NB4 (cell line): ENCODE results near the gene DDX49.

Experiments used
- DNase-seq: peaks from one replicate; pipeline ENCODE4 v3.0.0; 2010; ENCODE audit warnings: low read depth
- H3K4me3 ChIP-seq: one replicate; pipeline ENCODE4 v1.5.1; 2011; ENCODE audit warnings: mild to moderate bottlenecking, low read depth, low read length, moderate library complexity
- MYC ChIP-seq: IDR thresholded peaks from 2 replicates; pipeline ENCODE4 v1.6.1; 2011; ENCODE audit warnings: low read depth, low read length
- POLR2A ChIP-seq: IDR thresholded peaks from 2 replicates; pipeline ENCODE4 v1.6.1; 2011; ENCODE audit warnings: mild to moderate bottlenecking; ENCODE audit not compliant: insufficient read length; ENCODE audit errors: extremely low read depth
- TF ChIP-seq, protein P1 (sequence below): IDR thresholded peaks from 2 replicates; pipeline ENCODE4 v1.6.1; 2011; ENCODE audit warnings: low read depth, low read length
- TF ChIP-seq, protein P2 (sequence below): IDR thresholded peaks from one replicate; pipeline ENCODE4 v1.5.1; 2012; ENCODE audit warnings: low read depth, low read length

The DDX49 gene

DNA sequence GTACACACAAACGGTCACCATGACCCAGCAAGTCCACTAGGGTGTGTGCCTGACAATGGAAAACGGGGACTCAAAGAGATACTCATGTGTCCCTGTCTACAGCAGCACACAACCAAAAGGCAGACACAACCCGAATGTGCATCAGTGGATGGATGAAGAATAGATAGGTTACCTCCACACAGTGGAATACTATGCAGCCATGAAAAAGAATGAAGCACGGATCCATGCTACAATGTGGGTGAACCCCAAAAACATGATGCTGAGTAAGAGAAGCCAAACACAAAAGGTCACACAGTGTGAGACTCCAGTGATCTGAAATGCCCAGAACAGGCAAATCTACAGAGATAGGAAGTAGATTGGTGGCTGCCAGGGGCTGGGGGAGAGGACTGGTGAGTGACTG is 32.5 kb upstream of the DDX49 start:
- TF ChIP-seq, protein P1, sequence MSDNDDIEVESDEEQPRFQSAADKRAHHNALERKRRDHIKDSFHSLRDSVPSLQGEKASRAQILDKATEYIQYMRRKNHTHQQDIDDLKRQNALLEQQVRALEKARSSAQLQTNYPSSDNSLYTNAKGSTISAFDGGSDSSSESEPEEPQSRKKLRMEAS, result no peak
- no peak for TF ChIP-seq POLR2A
- TF ChIP-seq, protein P2, sequence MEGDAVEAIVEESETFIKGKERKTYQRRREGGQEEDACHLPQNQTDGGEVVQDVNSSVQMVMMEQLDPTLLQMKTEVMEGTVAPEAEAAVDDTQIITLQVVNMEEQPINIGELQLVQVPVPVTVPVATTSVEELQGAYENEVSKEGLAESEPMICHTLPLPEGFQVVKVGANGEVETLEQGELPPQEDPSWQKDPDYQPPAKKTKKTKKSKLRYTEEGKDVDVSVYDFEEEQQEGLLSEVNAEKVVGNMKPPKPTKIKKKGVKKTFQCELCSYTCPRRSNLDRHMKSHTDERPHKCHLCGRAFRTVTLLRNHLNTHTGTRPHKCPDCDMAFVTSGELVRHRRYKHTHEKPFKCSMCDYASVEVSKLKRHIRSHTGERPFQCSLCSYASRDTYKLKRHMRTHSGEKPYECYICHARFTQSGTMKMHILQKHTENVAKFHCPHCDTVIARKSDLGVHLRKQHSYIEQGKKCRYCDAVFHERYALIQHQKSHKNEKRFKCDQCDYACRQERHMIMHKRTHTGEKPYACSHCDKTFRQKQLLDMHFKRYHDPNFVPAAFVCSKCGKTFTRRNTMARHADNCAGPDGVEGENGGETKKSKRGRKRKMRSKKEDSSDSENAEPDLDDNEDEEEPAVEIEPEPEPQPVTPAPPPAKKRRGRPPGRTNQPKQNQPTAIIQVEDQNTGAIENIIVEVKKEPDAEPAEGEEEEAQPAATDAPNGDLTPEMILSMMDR, result no peak
- no peak for TF ChIP-seq MYC
- H3K4me3 ChIP-seq, result no peak overlapping the region
- DNase-seq, result no peak

GRCh38 chr19:18889949-18890745 is 29.4 kb upstream of the DDX49 start:
- DNase-seq, result no peak
- no peak overlapping the region for H3K4me3 ChIP-seq
- TF ChIP-seq, protein P1, result no peak
- TF ChIP-seq POLR2A (no peak), MYC (no peak)
- TF ChIP-seq, protein P2, result no peak

GRCh38 chr19:18893587-18894253 is 25.8 kb upstream of the DDX49 start:
- H3K4me3 ChIP-seq, result no peak overlapping the region
- TF ChIP-seq, protein P2, result no peak
- TF ChIP-seq, protein P1, result no peak
- no peak for TF ChIP-seq MYC
- DNase-seq, result no peak

- DNase-seq, result no peak
- peak overlapping the region; percentile 59 for H3K4me3 ChIP-seq
- TF ChIP-seq MYC, result no peak
- TF ChIP-seq, protein P1, result no peak
- TF ChIP-seq, protein P2, result no peak
- no peak for TF ChIP-seq POLR2A
Measured at GRCh38 chr19:18894254-18895037, 25.1 kb upstream of the DDX49 start.

GRCh38 chr19:18895038-18895823 is 24.3 kb upstream of the DDX49 start:
- TF ChIP-seq, protein P2, result peak; percentile 29
- TF ChIP-seq MYC (peak; percentile 39), POLR2A (peak; percentile 19)
- TF ChIP-seq, protein P1, result 0 out of 2 replicates have a peak, but pooled peaks have one; percentile 40
- peak overlapping the region; percentile 59 for H3K4me3 ChIP-seq
- DNase-seq, result peak; percentile 82
